ENCODE data around the gene RNF145.
"Not testable (repeated sequence)": the region's sequence is repeated elsewhere in the genome, so short reads cannot be mapped to it uniquely, and the experiment has no call there.

Gene RNF145

DNA sequence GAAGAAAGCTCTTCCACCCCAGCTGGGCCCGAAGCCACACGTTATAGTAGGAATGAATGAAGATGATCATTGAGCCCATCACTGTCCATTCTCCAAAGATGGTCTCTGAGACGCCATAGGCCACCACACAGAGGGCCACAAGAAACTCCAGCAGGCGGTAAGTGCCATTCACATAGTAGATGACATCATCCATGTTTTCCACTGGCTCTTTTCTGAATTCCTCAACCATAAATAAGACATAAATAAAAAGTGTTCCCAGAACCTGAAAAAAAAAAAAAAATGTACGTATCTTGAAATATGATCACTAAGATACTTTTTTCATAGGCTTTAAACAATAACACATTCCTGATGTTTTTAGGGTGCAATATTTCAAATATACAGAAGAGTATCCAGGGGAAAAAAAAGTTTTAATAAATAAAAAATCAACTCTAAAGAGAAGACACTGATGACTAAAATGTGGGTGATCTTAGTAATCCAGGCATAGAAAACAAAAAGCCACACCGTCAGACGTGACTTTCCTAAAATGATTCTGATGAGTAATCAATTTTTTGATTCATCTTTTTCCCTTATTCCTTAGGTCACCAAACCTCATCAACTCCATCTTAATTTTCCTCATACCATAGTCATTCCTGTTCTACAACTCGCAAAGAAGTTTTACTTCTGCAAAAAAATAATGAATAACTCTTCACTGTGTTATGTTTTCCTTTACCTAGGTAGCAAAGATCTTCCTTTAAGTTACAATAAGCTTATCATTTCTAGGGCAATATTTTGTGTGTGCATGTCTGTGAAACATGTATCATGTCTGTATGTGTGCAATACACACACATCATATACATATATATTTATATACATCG lies 47.8 kb downstream of the RNF145 start:
- no peak overlapping the region for H3K27ac ChIP-seq
- DNase-seq (ENCODE audit: low spot score) = no peak
- TF ChIP-seq, protein P1, sequence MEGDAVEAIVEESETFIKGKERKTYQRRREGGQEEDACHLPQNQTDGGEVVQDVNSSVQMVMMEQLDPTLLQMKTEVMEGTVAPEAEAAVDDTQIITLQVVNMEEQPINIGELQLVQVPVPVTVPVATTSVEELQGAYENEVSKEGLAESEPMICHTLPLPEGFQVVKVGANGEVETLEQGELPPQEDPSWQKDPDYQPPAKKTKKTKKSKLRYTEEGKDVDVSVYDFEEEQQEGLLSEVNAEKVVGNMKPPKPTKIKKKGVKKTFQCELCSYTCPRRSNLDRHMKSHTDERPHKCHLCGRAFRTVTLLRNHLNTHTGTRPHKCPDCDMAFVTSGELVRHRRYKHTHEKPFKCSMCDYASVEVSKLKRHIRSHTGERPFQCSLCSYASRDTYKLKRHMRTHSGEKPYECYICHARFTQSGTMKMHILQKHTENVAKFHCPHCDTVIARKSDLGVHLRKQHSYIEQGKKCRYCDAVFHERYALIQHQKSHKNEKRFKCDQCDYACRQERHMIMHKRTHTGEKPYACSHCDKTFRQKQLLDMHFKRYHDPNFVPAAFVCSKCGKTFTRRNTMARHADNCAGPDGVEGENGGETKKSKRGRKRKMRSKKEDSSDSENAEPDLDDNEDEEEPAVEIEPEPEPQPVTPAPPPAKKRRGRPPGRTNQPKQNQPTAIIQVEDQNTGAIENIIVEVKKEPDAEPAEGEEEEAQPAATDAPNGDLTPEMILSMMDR (IDR thresholded peaks at IDR 0.05) = no peak
- H3K4me3 ChIP-seq = no peak overlapping the region

- DNase-seq (ENCODE audit: low spot score); H3K4me3 ChIP-seq: not testable (repeated sequence)
- H3K27ac ChIP-seq = peak overlapping the region in 1 of 2 donors; percentile 17
Observed at GRCh38 chr5:159158553-159159091, 50.7 kb downstream of the RNF145 start.

GRCh38 chr5:159157552-159157951 lies 51.8 kb downstream of the RNF145 start:
- Histone ChIP-seq H3K27ac (no peak overlapping the region), H3K4me3 (no peak overlapping the region)
- TF ChIP-seq, protein P1 (IDR thresholded peaks at IDR 0.05) = no peak
- DNase-seq (ENCODE audit: low spot score) = no peak

GRCh38 chr5:159156426-159157238 lies 52.7 kb downstream of the RNF145 start:
- Histone ChIP-seq H3K4me3 (no peak overlapping the region), H3K27ac (no peak overlapping the region)
- no peak for DNase-seq (ENCODE audit: low spot score)
- TF ChIP-seq, protein P1 (IDR thresholded peaks at IDR 0.05) = peak; percentile 64

DNA sequence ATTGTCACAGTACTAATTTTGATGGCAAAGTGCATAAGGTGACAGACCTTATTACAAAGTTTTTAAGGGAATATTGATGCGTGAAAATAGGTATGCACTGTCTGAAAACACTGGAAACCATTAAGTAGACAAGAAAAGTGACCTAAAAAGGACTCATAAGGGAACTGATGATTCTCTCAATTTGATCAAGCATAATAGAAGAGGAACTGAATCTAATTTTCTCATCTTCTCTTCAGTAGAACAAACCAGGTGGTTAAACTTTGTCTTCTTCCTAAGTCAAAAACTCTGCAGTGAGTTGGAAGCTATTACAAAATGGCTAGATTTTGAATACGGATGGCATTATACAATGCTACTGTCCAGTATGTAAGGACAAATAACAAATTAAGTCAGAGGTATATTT lies 53.4 kb downstream of the RNF145 start:
- H3K27ac ChIP-seq = no peak overlapping the region
- TF ChIP-seq, protein P1 (IDR thresholded peaks at IDR 0.05) = no peak
- H3K4me3 ChIP-seq = no peak overlapping the region
- no peak for DNase-seq (ENCODE audit: low spot score)

- DNase-seq (ENCODE audit: low spot score) = no peak
- no peak overlapping the region for H3K27ac ChIP-seq
- TF ChIP-seq, protein P1 (IDR thresholded peaks at IDR 0.05) = no peak
- no peak overlapping the region for H3K4me3 ChIP-seq
Observed at GRCh38 chr5:159152876-159153275, 56.5 kb downstream of the RNF145 start.

- Histone ChIP-seq H3K4me3 (no peak overlapping the region), H3K27ac (no peak overlapping the region)
- no peak for DNase-seq (ENCODE audit: low spot score)
- TF ChIP-seq, protein P1 (IDR thresholded peaks at IDR 0.05) = no peak
Observed at GRCh38 chr5:159149085-159149484, 60.3 kb downstream of the RNF145 start.

Measured in coronary artery (tissue), 2 donors.